Ovary (tissue), 3 donors: Measurements from ENCODE around the gene ERLIN1.

Source experiments
- EP300 ChIP-seq: sonication (generic); formaldehyde crosslinking; IDR thresholded peaks from one replicate; pipeline ENCODE4 v1.6.1; 2017; ENCODE audit warnings: antibody characterized with exemption
- POLR2A ChIP-seq: fragments of 450-650 bp; IDR thresholded peaks from one replicate; pipeline ENCODE4 v1.6.1; 2017; ENCODE audit warnings: antibody characterized with exemption, mild to moderate bottlenecking, moderate library complexity
- TF ChIP-seq, protein P1 (sequence below), 3 donors: fragments of 450-650 bp in 2 of 3; fragments of 200-600 bp in 1 of 3; IDR thresholded peaks; one replicate each; pipeline versions ENCODE4 v1.5.1 to v1.8.0; 2016 to 2022; ENCODE audit warnings: antibody characterized with exemption in 3 of 3, mild to moderate bottlenecking in 1 of 3
- donor health status: DM: no; HTN: no; CAD: no.

DNA sequence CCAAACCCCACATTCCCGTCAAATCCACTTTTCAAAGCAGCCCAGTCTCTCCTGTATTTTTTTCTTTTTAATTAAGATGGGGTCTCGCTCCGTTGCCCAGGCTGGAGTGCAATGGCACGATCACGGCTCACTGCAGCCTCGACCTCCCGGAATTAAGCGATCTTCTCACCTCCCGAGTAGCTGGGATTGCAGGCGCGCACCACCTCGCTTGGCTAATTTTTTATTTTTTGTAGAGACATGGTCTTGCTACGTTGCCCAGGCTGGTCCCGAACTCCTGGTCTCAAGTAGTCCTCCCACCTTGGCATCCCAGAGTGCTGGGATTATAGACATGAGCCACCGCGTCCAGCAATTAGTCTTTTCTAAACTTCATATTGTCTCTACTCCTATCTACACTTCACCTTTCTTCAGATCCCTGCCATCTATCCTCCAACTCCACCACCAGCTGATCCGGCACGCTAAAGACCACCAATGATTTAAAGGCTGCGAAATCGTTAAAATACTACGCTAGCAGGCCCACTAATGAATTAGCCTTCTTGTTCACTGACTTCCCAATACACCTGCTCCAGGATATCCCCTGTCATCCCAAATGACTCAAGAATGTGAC lies 44.1 kb upstream of the ERLIN1 start:
- TF ChIP-seq, protein P1, sequence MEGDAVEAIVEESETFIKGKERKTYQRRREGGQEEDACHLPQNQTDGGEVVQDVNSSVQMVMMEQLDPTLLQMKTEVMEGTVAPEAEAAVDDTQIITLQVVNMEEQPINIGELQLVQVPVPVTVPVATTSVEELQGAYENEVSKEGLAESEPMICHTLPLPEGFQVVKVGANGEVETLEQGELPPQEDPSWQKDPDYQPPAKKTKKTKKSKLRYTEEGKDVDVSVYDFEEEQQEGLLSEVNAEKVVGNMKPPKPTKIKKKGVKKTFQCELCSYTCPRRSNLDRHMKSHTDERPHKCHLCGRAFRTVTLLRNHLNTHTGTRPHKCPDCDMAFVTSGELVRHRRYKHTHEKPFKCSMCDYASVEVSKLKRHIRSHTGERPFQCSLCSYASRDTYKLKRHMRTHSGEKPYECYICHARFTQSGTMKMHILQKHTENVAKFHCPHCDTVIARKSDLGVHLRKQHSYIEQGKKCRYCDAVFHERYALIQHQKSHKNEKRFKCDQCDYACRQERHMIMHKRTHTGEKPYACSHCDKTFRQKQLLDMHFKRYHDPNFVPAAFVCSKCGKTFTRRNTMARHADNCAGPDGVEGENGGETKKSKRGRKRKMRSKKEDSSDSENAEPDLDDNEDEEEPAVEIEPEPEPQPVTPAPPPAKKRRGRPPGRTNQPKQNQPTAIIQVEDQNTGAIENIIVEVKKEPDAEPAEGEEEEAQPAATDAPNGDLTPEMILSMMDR (IDR thresholded peaks at IDR 0.05), result no peak
- no peak for TF ChIP-seq POLR2A
- no peak for TF ChIP-seq EP300
